SKM-1 (cell line): Measurements from ENCODE around the gene MPHOSPH8.
"Not testable (repeated sequence)": the region's sequence is repeated elsewhere in the genome, so short reads cannot be mapped to it uniquely, and the experiment has no call there.

Source experiments
- DNase-seq: peaks from one replicate; lab custom pipeline; 2025; ENCODE audit not compliant: unreplicated experiment; lab: John Stamatoyannopoulos, UW

MPHOSPH8 gene

DNA sequence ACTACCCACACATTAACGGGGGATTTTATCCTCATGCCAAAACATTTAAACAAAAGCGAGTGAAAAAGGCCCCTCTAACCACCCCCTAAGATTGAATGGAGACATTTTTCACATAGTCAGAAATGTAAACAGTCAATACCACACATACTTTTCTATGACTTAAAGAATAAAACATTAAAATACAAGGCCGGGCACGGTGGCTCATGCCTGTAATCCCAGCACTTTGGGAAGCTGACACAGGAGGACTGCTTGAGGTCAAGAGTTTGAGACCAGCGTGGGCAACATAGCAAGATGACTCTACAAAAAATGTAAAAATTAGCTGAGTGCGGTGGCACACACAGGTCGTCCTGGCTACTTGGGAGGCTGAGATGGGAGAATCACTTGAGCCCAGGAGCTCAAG lies 47.3 kb downstream of the MPHOSPH8 start:
- no peak for DNase-seq

GRCh38 chr13:19681517-19681916 lies 48.1 kb downstream of the MPHOSPH8 start:
- no peak for DNase-seq

DNA sequence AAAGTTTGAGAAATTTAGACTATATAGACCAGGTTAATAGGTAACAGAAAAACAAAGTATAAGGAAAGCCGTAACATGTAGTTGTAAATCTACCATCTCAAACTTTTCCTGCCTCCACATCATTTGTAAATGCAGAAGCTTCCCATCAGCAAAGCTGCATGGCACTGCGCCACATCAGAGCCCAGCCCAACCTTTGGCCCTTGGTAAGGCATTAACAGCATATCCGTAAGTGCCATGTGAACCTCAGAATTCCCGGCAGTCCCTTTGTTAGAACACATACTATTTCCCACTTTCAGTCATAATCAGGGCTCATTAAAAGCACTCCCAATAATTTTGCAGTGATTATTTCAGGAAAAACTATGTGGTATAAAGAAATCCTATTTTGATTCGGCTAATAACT lies 51.6 kb downstream of the MPHOSPH8 start:
- DNase-seq, result no peak

DNA sequence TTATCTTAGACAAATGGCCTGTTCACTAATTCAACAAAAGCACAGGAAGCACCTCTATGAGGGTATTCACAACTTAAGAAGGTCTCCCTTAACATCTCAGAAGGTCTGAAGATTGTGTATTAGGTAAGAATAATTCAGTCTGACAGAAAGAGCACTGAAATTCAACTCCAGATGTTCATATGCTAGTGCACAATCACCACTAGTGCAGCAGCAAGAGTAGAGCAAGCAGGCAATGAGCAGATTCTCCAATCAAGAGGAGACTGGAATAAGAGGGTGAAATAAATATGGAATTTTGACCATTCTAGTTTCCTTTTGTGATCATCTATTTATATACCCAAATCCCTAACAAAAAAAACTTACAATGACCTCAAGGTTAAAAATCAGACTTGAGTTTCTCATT lies 52.0 kb downstream of the MPHOSPH8 start:
- DNase-seq, result no peak

- not testable (repeated sequence) for DNase-seq
Observed at GRCh38 chr13:19691447-19691846, 58.0 kb downstream of the MPHOSPH8 start.

DNA sequence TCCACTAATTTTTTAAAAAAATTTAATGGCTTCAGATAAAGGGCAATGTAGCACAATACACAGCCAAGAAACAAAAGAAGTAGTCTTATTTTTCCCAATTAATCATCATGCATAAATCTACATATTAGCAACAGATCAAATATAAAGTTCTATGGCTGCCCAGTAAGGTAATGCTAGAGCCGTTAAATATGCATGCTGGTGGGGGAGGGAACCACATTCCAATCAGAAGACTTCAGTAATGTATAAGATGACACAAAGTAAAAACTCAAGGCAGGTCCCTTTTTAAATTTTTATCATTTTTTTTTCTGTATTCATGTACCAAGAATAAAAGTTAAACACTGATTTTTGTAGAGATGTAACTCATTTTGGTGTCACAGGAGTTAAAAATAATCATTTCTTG lies 62.0 kb downstream of the MPHOSPH8 start:
- DNase-seq, result no peak

DNA sequence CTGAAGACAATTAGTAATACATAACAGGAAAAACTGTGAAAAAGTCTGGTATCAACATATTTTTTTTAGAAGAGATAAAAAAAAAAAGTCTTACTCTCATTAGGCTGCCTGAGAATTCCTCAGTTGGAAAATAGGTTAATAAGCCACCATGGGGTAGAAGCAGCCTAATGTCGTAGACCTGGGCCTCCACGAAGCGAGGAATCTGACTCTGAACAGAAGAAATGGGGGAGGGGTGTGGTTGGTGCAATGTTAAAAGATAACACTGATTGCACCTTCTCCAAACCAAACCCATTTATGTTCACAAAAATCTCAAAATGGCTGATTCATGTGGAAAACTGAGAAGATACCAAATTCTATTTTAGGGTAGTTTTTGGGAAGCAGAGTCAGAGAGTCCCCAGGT lies 62.4 kb downstream of the MPHOSPH8 start:
- no peak for DNase-seq

- DNase-seq, result not testable (repeated sequence)
Observed at GRCh38 chr13:19700963-19701362, 67.5 kb downstream of the MPHOSPH8 start.

DNA sequence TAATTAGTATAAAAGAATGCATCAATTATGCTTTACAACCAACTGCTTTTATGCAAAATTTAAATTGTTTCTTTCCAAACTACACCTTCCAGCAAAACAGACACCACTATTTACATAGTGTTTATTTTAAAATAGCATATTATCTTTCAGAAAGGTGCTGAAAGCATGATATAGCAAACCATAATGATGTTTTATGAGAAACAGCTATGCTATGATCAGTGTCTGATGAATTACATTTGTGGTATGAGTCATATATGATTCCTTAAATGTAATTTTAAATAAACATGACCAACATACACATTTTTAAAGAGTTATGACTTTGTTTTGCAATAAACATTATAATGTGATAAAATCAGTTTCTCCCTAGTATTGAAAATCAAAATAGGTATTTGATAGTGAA lies 68.2 kb downstream of the MPHOSPH8 start:
- DNase-seq, result not testable (repeated sequence)

DNA sequence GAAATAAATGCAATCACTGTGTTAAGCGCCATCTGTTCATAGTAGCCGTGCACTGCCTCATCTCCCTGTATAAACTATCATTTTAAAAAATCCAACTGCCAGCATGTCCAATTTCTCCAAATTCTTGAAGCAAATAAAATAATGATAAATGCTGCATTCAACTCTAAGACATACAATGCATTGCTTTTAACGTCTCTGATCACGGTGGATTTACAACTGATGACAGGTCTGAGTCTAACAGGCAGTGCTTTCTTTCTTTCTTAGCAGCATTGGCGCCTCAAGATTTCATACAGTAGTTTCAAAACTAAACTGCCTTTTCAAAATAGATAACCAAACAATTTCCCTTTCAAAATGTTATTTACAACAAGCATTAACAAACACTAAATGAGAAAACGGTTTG lies 70.8 kb downstream of the MPHOSPH8 start:
- not testable (repeated sequence) for DNase-seq

- DNase-seq, result not testable (repeated sequence)
Observed at GRCh38 chr13:19709039-19709438, 75.6 kb downstream of the MPHOSPH8 start.

GRCh38 chr13:19709782-19710181 lies 76.3 kb downstream of the MPHOSPH8 start:
- DNase-seq, result not testable (repeated sequence)

DNA sequence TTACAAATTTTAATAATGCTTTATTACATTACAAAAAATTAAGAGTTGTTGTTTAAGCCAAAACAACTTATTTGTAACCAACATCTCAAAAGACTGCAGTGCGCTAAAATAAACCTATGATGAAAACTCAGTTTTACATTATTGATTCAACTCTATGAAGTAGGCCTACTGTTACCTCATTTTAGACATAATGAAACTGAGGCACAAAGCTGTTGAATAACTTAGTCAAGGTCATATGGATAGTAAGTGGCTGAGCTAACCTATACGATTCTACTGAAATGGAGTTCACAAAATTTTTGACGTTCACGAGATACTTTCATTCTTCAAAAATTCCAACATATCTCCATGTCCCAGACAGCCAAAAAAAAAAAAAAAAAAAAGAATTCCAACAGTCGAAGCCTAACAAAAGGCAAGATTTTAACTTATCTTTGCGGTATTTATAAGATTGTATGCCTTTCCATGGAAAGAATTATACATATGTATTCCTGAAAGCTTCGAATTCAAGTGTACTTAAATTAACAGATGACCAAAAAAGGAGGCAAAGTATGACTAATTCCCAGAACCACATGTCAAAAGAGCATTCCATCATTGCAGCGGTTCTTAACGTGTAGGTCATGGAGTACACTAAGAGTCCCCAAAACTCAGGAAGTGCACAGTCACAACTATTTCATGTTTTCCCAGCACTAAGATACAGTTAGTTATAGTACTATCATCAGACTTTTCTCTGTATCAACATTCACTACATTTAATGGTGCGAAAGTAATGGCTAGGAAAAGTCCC lies 79.9 kb downstream of the MPHOSPH8 start:
- DNase-seq, result no peak

DNA sequence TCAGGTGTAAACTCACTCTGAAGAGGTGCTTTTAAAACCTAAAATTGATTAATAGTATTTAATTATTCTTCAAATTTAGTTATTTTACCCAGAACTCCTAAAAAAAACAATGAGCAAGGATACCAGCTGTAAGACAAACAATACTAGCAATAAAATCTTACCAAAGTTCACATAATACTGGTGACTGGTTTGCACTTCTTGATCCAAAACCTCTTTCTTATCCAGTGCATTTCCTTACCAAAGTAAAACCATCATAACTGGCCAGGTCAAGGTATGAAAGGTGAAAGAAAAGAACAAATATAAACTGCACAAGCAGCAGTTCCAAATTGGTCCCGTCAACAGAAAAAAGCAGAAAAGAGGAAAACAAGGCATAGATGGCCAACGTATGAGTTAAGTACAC lies 86.6 kb downstream of the MPHOSPH8 start:
- DNase-seq, result no peak
